Skeletal muscle tissue (tissue), 4 donors: ENCODE results near the gene PLPPR3. TPM values are rescaled to one million over a fixed set of nuclear protein-coding genes. Genes with fewer than 3 reads are reported as not detected.
A peak's percentile ranks its signal among the peaks of the same experiment; 100 is the strongest.

ENCODE experiments used
- H3K27ac ChIP-seq: one replicate; pipeline ENCODE4 v1.7.0; 2013; ENCODE audit warnings: mild to moderate bottlenecking, low read depth, low read length, inconsistent platforms
- H3K27me3 ChIP-seq, 3 donors: one replicate each; pipeline ENCODE4 v1.7.0; 2013; ENCODE audit warnings: low read length in 3 of 3; ENCODE audit not compliant: control insufficient read depth in 3 of 3, insufficient read depth in 3 of 3
- H3K36me3 ChIP-seq, 3 donors: one replicate each; pipeline ENCODE4 v1.7.0; 2013; ENCODE audit warnings: low read length in 3 of 3; ENCODE audit not compliant: control insufficient read depth in 3 of 3, insufficient read depth in 3 of 3
- H3K4me1 ChIP-seq, 3 donors: one replicate each; pipeline ENCODE4 v1.7.0; 2013; ENCODE audit warnings: low read length in 3 of 3, mild to moderate bottlenecking in 3 of 3; ENCODE audit not compliant: control insufficient read depth in 3 of 3, insufficient read depth in 3 of 3
- H3K4me3 ChIP-seq, 3 donors: one replicate each; pipeline ENCODE4 v1.7.0; 2013; ENCODE audit warnings: low read length in 3 of 3
- H3K9ac ChIP-seq, 3 donors: one replicate each; pipeline ENCODE4 v1.7.0; 2013; ENCODE audit warnings: low read length in 3 of 3, mild to moderate bottlenecking in 3 of 3, moderate library complexity in 2 of 3, low read depth in 1 of 3
- H3K9me3 ChIP-seq, 3 donors: one replicate each; pipeline ENCODE4 v1.7.0; 2013; ENCODE audit warnings: low read length in 3 of 3; ENCODE audit not compliant: control insufficient read depth in 3 of 3
- total RNA-seq: library from RNA; depleted of rRNA; stranded (reverse); fragments of >200 nt; gene quantifications from one replicate; pipeline ENCODE4 v1.2.3, GENCODE V29; 2014
- donor health status: Osteomylitis.

The PLPPR3 gene
- total RNA-seq, 1 donor from 2014 or later: 0.52 TPM

GRCh38 chr19:788983-789700 is 32.6 kb downstream of the PLPPR3 start:
- Histone ChIP-seq H3K36me3 (no peaks in the 10 kb centered on the region), H3K4me1 (peaks cover 10 to 17% (median 15%) of the 10 kb centered on the region in 3 donors), H3K27ac (peak overlapping the region; percentile 64), H3K9ac (peak overlapping the region in 1 of 3 donors; percentile 33), H3K27me3 (no peaks in the 10 kb centered on the region), H3K4me3 (peak overlapping the region in 1 of 3 donors; percentile 22), H3K9me3 (no peaks in the 10 kb centered on the region)

- H3K4me1 ChIP-seq: peaks cover 10 to 17% (median 15%) of the 10 kb centered on the region in 3 donors
- H3K36me3 ChIP-seq: no peaks in the 10 kb centered on the region
- H3K9me3 ChIP-seq: no peaks in the 10 kb centered on the region
- H3K27ac ChIP-seq: peak overlapping the region; percentile 64
- H3K27me3 ChIP-seq: no peaks in the 10 kb centered on the region
- no peak overlapping the region for H3K4me3 ChIP-seq
- peak overlapping the region in 1 of 3 donors; percentile 33 for H3K9ac ChIP-seq
Observed at GRCh38 chr19:788686-788982, 33.1 kb downstream of the PLPPR3 start.

DNA sequence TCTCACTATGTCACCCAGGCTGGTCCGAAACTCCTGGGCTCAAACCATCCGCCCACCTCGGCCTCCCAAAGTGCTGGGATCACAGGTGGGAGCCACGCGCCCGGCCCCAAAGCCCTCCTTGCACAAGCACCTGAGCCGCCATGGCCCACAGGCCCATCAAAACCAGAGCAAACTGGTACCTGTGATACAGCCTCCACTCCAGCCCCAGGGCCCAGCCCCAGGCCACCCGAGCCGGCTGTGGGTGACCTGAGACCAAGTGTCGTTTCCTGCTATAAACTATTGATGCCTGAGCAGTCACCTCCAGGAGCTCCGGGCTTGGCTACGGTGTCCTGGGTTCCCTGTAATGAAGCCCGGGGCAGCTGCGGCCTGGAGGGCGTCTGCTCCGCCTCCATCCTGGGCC is 34.2 kb downstream of the PLPPR3 start:
- Histone ChIP-seq H3K27ac (no peak overlapping the region), H3K27me3 (no peaks in the 10 kb centered on the region), H3K36me3 (no peaks in the 10 kb centered on the region), H3K9ac (no peak overlapping the region), H3K9me3 (no peaks in the 10 kb centered on the region), H3K4me1 (peaks cover 12 to 16% (median 15%) of the 10 kb centered on the region in 3 donors), H3K4me3 (no peak overlapping the region)

- Histone ChIP-seq H3K9ac (peak overlapping the region in 1 of 3 donors; percentile 8), H3K27me3 (peaks cover under 1 to 9% (median 7%) of the 10 kb centered on the region in 3 donors), H3K36me3 (no peaks in the 10 kb centered on the region), H3K9me3 (no peaks in the 10 kb centered on the region), H3K27ac (no peak overlapping the region), H3K4me1 (peaks cover 9 to 18% (median 17%) of the 10 kb centered on the region in 3 donors), H3K4me3 (no peak overlapping the region)
Observed at GRCh38 chr19:784541-784940, 37.2 kb downstream of the PLPPR3 start.

GRCh38 chr19:782878-783668 is 38.7 kb downstream of the PLPPR3 start:
- H3K9ac ChIP-seq: peak overlapping the region in 1 of 3 donors; percentile 57
- peak overlapping the region; percentile 60 for H3K27ac ChIP-seq
- H3K9me3 ChIP-seq: no peaks in the 10 kb centered on the region
- peaks cover 8 to 13% (median 9%) of the 10 kb centered on the region in 3 donors for H3K4me1 ChIP-seq
- H3K27me3 ChIP-seq: peaks cover 4 to 13% (median 7%) of the 10 kb centered on the region in 3 donors
- H3K4me3 ChIP-seq: no peak overlapping the region
- no peaks in the 10 kb centered on the region for H3K36me3 ChIP-seq

- Histone ChIP-seq H3K4me1 (peaks cover 8 to 13% (median 9%) of the 10 kb centered on the region in 3 donors), H3K9ac (peak overlapping the region in 2 of 3 donors; percentile 38 to 57), H3K4me3 (peak overlapping the region in 1 of 3 donors; percentile 52), H3K36me3 (no peaks in the 10 kb centered on the region), H3K9me3 (no peaks in the 10 kb centered on the region), H3K27me3 (peaks cover 7 to 13% (median 7%) of the 10 kb centered on the region in 3 donors), H3K27ac (peak overlapping the region; percentile 60)
Observed at GRCh38 chr19:782185-782877, 39.4 kb downstream of the PLPPR3 start.

- peaks cover 7 to 13% (median 7%) of the 10 kb centered on the region in 3 donors for H3K27me3 ChIP-seq
Observed at GRCh38 chr19:781800-782184, 40.0 kb downstream of the PLPPR3 start.

DNA sequence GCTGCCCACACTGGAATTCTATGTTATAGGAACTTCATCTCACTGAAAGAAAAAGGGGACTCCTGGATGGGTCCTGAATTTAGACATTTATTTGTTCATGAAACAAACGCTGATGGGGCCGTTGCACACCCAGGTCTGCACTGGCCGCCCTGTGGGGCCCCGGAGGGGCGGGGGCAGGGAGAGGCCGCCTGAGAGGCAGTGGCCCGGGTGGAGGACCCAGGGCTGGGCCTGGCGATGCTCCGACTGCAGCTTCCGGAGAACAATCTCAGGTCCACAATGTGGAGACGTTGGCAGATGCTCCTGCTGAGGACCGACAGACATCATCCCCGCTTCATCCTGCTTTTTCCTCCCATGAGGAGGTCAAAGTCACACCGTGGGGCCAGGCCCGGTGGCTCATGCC is 40.8 kb downstream of the PLPPR3 start:
- Histone ChIP-seq H3K9me3 (no peaks in the 10 kb centered on the region), H3K4me1 (peaks cover 8 to 13% (median 9%) of the 10 kb centered on the region in 3 donors), H3K9ac (no peak overlapping the region), H3K36me3 (no peaks in the 10 kb centered on the region), H3K27ac (no peak overlapping the region), H3K4me3 (no peak overlapping the region), H3K27me3 (peaks cover 7 to 13% (median 7%) of the 10 kb centered on the region in 3 donors)

More at GRCh38 chr19:781800-782184, 40.0 kb downstream of the PLPPR3 start:
- Histone ChIP-seq H3K4me1 (peaks cover 8 to 13% (median 9%) of the 10 kb centered on the region in 3 donors), H3K9me3 (no peaks in the 10 kb centered on the region), H3K27ac (peak overlapping the region; percentile 60), H3K4me3 (peak overlapping the region in 1 of 3 donors; percentile 52), H3K9ac (peak overlapping the region in 1 of 3 donors; percentile 57), H3K36me3 (no peaks in the 10 kb centered on the region)

DNA sequence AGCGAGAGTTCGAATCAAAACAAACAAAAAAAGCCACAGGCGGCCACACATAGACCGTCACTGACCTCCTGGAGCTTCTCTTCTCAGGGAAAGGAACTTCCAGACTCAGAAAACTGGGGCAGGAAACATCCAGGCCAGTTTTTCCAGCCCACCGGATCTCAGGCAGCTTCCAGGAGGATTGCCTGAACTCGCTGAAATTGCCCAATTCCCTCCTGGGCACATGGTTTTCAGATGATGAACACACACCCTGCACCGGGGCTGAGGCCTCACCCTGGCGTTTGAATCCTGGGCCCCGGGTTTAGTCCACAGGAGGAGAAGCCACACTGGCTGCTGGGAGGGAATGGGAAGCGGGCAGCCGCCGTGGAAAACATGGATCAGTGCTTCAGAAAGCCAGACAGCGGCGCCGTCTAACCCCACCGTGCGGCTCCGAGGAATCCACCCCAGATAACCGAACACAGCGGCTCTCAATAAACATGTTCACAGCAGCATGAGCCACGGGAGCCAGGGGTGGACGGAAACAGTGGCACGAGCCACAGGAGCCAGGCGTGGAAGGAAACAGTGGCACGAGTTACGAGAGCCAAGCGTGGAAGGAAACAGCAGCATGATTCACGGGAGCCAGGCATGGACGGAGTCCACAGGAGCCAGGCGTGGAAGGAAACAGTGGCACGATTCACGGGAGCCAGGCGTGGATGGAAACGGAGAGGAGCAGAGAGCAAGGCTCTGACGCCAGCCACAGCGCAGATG is 42.7 kb downstream of the PLPPR3 start:
- H3K4me3 ChIP-seq: peak overlapping the region in 1 of 3 donors; percentile 41
- H3K9ac ChIP-seq: no peak overlapping the region

More for the DNA sequence above, 42.7 kb downstream of the PLPPR3 start:
- H3K27me3 ChIP-seq: peaks cover 7 to 13% (median 7%) of the 10 kb centered on the region in 3 donors
- H3K36me3 ChIP-seq: no peaks in the 10 kb centered on the region
- H3K27ac ChIP-seq: peak overlapping the region; percentile 47
- H3K4me1 ChIP-seq: peaks cover 5 to 13% (median 9%) of the 10 kb centered on the region in 3 donors
- H3K9me3 ChIP-seq: no peaks in the 10 kb centered on the region
